ENCODE data around the gene NET1.

GRCh38 chr10:5442990-5443370 lies 30.6 kb downstream of the NET1 start:
- TF ChIP-seq POLR2A (IDR thresholded peaks at IDR 0.05; ENCODE audit: low read length): no peak
- no peak for TF ChIP-seq GATA1 (IDR thresholded peaks at IDR 0.05; ENCODE audit: low read depth, low read length)
